ENCODE measurements around the gene GRIN3B. TPM values are rescaled to one million over a fixed set of nuclear protein-coding genes. Genes with fewer than 3 reads are reported as not detected.

The GRIN3B gene
- total RNA-seq, 1 donor from 2014 or later, result 0.65 TPM

DNA sequence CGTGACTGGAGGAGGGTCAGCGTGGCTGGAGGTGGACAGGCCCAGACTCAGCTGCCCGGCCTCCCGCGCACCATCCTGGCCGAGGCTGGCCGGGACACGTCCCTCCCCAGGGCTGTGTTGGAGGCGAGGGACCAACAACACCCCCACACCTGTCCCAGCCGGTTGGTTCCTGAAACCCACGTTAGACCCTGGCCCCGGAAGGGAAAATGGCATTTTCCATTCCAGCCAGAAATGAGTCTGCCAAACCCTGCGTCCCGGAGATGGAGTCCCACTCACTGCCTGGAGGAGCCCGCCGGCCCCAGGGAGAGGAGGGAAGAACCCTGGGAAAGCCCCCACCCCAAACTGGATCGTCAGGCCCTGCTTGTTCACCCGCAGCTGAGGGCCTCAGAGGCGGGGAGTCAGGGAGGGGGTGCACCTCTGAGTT, 20.9 kb upstream of the GRIN3B start:
- Mint-ChIP-seq H3K4me1 (ENCODE audit: unreplicated experiment) (no peaks in the 10 kb centered on the region), H3K9me3 (no peaks in the 10 kb centered on the region), H3K27ac (peak overlapping the region; percentile 39), H3K4me3 (no peak overlapping the region), H3K27me3 (no peaks in the 10 kb centered on the region), H3K36me3 (no peaks in the 10 kb centered on the region)
- DNase-seq (ENCODE audit: extremely low spot score, unreplicated experiment), result no peak
- TF ChIP-seq, protein P1, sequence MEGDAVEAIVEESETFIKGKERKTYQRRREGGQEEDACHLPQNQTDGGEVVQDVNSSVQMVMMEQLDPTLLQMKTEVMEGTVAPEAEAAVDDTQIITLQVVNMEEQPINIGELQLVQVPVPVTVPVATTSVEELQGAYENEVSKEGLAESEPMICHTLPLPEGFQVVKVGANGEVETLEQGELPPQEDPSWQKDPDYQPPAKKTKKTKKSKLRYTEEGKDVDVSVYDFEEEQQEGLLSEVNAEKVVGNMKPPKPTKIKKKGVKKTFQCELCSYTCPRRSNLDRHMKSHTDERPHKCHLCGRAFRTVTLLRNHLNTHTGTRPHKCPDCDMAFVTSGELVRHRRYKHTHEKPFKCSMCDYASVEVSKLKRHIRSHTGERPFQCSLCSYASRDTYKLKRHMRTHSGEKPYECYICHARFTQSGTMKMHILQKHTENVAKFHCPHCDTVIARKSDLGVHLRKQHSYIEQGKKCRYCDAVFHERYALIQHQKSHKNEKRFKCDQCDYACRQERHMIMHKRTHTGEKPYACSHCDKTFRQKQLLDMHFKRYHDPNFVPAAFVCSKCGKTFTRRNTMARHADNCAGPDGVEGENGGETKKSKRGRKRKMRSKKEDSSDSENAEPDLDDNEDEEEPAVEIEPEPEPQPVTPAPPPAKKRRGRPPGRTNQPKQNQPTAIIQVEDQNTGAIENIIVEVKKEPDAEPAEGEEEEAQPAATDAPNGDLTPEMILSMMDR (conservative IDR thresholded peaks at IDR 0.05), result no peak

DNA sequence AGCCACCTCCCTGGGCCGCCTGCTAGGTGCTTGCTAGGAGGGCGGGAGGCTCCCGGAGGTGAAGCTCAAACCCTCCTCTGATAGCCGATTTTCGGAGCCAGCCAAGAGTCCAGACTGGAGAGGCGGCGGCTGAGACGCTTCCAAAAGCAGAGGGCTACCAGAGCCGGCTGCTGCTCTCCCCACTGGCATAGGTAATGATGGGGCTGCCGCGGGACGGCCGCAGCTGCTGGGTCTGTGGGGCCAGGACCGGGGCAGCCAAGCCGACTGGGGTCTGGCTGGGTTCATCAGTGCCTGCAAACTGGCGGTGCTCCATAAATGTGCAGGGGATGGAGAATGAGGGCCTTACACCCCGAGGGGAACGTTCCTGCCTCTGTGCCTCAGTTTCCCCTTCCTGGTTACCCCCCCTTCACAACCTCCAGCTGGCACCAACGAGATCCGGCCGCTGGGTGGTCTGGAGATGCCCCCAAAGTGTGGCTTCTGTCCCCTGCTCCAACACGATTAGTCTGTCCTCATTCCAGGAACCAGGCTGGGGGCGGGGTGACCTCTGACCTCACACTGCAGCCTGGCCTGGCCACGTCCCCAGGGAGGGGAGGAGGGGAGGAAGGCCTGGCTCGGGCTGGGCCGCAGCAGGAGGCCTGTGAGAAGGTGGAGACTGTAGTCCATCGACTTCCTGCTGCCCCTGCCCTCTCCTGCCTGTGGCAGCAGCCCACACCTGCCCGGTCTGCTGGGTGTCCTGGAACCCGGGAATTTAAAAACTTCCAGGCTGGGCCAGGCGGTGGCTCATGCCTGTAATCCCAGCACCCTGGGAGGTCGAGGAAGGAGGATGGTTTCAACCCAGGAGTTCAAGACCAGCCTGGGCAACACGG, 19.9 kb upstream of the GRIN3B start:
- Mint-ChIP-seq H3K9me3 (no peaks in the 10 kb centered on the region), H3K27ac (peak overlapping the region; percentile 72), H3K4me3 (peak overlapping the region; percentile 49)

GRCh38 chr19:982567-983170, 17.6 kb upstream of the GRIN3B start:
- DNase-seq (ENCODE audit: extremely low spot score, unreplicated experiment), result peak; percentile 90
- TF ChIP-seq, protein P1 (conservative IDR thresholded peaks at IDR 0.05), result peak; percentile 99
- no peak overlapping the region for H3K27ac Mint-ChIP-seq
- H3K36me3 Mint-ChIP-seq, result no peaks in the 10 kb centered on the region
- H3K4me1 Mint-ChIP-seq (ENCODE audit: unreplicated experiment), result peaks cover 6% of the 10 kb centered on the region
- H3K9me3 Mint-ChIP-seq, result no peaks in the 10 kb centered on the region
- H3K27me3 Mint-ChIP-seq, result no peaks in the 10 kb centered on the region
- H3K4me3 Mint-ChIP-seq, result peak overlapping the region; percentile 71

More for the DNA sequence above, 19.9 kb upstream of the GRIN3B start:
- TF ChIP-seq, protein P1 (conservative IDR thresholded peaks at IDR 0.05), result peak; percentile 21
- Mint-ChIP-seq H3K36me3 (no peaks in the 10 kb centered on the region), H3K27me3 (no peaks in the 10 kb centered on the region), H3K4me1 (ENCODE audit: unreplicated experiment) (peaks cover 6% of the 10 kb centered on the region)
- DNase-seq (ENCODE audit: extremely low spot score, unreplicated experiment), result no peak

- H3K27me3 Mint-ChIP-seq, result no peaks in the 10 kb centered on the region
- H3K27ac Mint-ChIP-seq, result peak within 1 kb of the TSS; percentile 84
- TF ChIP-seq, protein P1 (conservative IDR thresholded peaks at IDR 0.05), result peak; percentile 34
- peak; percentile 93 for DNase-seq (ENCODE audit: extremely low spot score, unreplicated experiment)
- peak within 1 kb of the TSS; percentile 94 for H3K4me3 Mint-ChIP-seq
- H3K4me1 Mint-ChIP-seq (ENCODE audit: unreplicated experiment), result peaks cover 6% of the 10 kb centered on the region
- H3K9me3 Mint-ChIP-seq, result no peaks in the 10 kb centered on the region
- no peaks in the 10 kb centered on the region for H3K36me3 Mint-ChIP-seq
These were observed 15.9 kb upstream of the GRIN3B start, which contains the start of gene WDR18 for GRCh38 chr19:984165-984967. TSS of gene WDR18 (plus strand) at chr19:984345. CDS start at chr19:984354, 9 bp downstream.

GRCh38 chr19:986083-986482, 14.1 kb upstream of the GRIN3B start:
- H3K9me3 Mint-ChIP-seq, result no peaks in the 10 kb centered on the region
- H3K4me1 Mint-ChIP-seq (ENCODE audit: unreplicated experiment), result peaks cover 6% of the 10 kb centered on the region
- DNase-seq (ENCODE audit: extremely low spot score, unreplicated experiment), result no peak
- H3K27me3 Mint-ChIP-seq, result no peaks in the 10 kb centered on the region
- no peak overlapping the region for H3K27ac Mint-ChIP-seq
- no peak overlapping the region for H3K4me3 Mint-ChIP-seq
- no peaks in the 10 kb centered on the region for H3K36me3 Mint-ChIP-seq
- TF ChIP-seq, protein P1 (conservative IDR thresholded peaks at IDR 0.05), result no peak
